Astrocyte (in vitro differentiated cells and primary cell): Measurements from ENCODE around the gene CHAC1.

Experiments used
- CTCF ChIP-seq: IDR thresholded peaks from 2 replicates; pipeline ENCODE4 v1.5.1; 2011; ENCODE audit warnings: low read depth, mild to moderate bottlenecking, inconsistent platforms, low read length, moderate library complexity; ENCODE audit not compliant: insufficient read depth
- EZH2 ChIP-seq: IDR thresholded peaks from 2 replicates; pipeline ENCODE4 v1.6.1; 2012; ENCODE audit warnings: mild to moderate bottlenecking, low read length, inconsistent platforms; ENCODE audit not compliant: insufficient read depth

- no peak for TF ChIP-seq CTCF
- no peak for TF ChIP-seq EZH2
Measured at GRCh38 chr15:40932649-40933516, 20.4 kb upstream of the CHAC1 start.
